GM12878 (cell line): ENCODE measurements around the gene TRAF2. TPM values are rescaled to one million over a fixed set of nuclear protein-coding genes. Genes with fewer than 3 reads are reported as not detected.

Source experiments
- BACH1 ChIP-seq: fragments of 450-650 bp; IDR thresholded peaks from 2 replicates; pipeline ENCODE4 v1.6.1; 2017; ENCODE audit warnings: mild to moderate bottlenecking, borderline replicate concordance
- CHD2 ChIP-seq: IDR thresholded peaks from 2 replicates; pipeline ENCODE4 v1.6.1; 2011; ENCODE audit warnings: low read depth, low read length, improper control_type of control experiment, borderline replicate concordance
- GATAD2B ChIP-seq: fragments of 450-650 bp; conservative IDR thresholded peaks from 2 replicates; pipeline ENCODE4 v1.6.1; 2017; ENCODE audit warnings: low read depth, mild to moderate bottlenecking, moderate library complexity
- IKZF1 ChIP-seq: fragments of 450-650 bp; conservative IDR thresholded peaks from 2 replicates; pipeline ENCODE4 v1.6.1; 2017; ENCODE audit warnings: antibody characterized with exemption, mild to moderate bottlenecking
- NFYB ChIP-seq: IDR thresholded peaks from 2 replicates; pipeline ENCODE4 v1.6.1; 2011; ENCODE audit warnings: low read depth, mild to moderate bottlenecking, low read length, improper control_type of control experiment, moderate library complexity; ENCODE audit not compliant: insufficient read depth
- RAD21 ChIP-seq: IDR thresholded peaks from 2 replicates; pipeline ENCODE4 v1.6.1; 2011; ENCODE audit warnings: mild to moderate bottlenecking, low read depth, low read length, moderate library complexity; ENCODE audit not compliant: insufficient read depth
- RELA ChIP-seq: fragments of 450-650 bp; IDR thresholded peaks from 2 replicates; pipeline ENCODE4 v1.8.0; 2014; ENCODE audit warnings: borderline replicate concordance; ENCODE audit not compliant: partially characterized antibody
- polyA plus RNA-seq, 11 experiments: library from polyadenylated mRNA; depleted of rRNA in 4 of 11; unstranded in 6 of 11; stranded (reverse) in 5 of 11; fragments of >200 nt; fragmentation: Nextera tagmentation in 4 of 11; fragmentation: Illumina TruSeq in 1 of 11; extraction: Ambion mirVana in 4 of 11; extraction: Trizol in 1 of 11; gene quantifications; 1 replicate in 1 of 11; 2 replicates in 10 of 11; pipeline versions ENCODE4 v1.2.1 to v1.2.3, GENCODE V29; 2011 to 2016; ENCODE audit warnings: inconsistent platforms in 2 of 11, missing spikeins in 2 of 11, low read depth in 1 of 11
- total RNA-seq, 4 experiments: library from RNA; depleted of rRNA in 3 of 4; stranded (reverse); fragments of >200 nt in 3 of 4; fragmentation: Illumina TruSeq in 1 of 4; extraction: Trizol in 1 of 4; gene quantifications; 2 replicates each; pipeline versions ENCODE4 v1.2.1 to v1.2.3, GENCODE V29; 2013 to 2021
- TF ChIP-seq, protein P1 (sequence below): IDR thresholded peaks from 2 replicates; pipeline ENCODE4 v1.6.1; 2012; ENCODE audit warnings: improper control_type of control experiment, low read depth, low read length; ENCODE audit not compliant: insufficient replicate concordance
- TF ChIP-seq, protein P2 (sequence below): fragments of 450-650 bp; conservative IDR thresholded peaks from 2 replicates; pipeline ENCODE4 v1.6.1; 2017; ENCODE audit warnings: mild to moderate bottlenecking, moderate library complexity
- TF ChIP-seq, protein P3 (sequence below): IDR thresholded peaks from 2 replicates; pipeline ENCODE4 v1.6.1; 2011; ENCODE audit warnings: borderline replicate concordance, low read depth, mild to moderate bottlenecking, moderate library complexity, mixed read lengths, low read length; ENCODE audit not compliant: insufficient read depth; ENCODE audit errors: extremely low read length

The TRAF2 gene
- total and polyA plus RNA-seq, 10 of the 15 experiments (the other 5 are each of a cell fraction or from before 2014, with no cell fraction given): 0.34 to 39.5 (median 18.7) TPM

DNA sequence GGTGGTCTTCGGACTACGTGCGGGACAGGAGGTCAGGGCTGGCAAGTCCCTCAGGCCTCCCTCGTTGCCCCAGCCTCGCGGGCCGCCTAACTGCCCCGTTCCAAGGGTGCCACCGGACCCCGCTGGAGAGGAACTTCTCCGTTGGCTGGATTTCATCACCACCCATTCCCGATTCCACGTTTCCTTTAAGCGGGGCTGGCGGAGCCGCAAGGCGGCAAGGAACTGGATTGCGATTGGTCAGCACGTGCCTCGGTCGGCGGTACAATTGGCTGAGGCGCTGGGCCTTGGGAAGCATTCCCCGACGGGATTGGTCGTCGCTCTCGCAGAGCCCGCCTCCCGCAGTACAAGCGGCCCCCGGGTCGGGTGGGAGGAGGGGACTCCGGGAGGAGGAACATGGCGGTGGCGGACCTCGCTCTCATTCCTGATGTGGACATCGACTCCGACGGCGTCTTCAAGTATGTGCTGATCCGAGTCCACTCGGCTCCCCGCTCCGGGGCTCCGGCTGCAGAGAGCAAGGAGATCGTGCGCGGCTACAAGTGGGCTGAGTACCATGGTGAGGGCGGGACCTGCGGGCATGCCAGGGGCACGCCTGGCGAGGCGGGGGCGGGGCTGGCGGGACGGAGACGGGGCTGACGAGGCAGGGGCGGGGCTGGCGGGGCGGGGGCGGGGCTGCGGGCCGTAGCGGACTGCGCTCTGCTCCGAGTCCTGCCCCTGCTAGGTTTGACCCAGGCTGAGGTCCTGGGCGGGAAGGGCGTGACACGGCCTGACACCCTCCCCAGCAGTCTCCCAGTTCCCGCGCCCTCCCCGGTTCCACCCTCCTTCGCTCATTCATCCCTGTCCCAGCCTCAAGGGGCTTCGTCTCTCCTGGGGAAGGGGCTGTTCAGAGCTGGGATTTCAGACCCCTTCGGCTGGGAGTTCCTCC, 37.0 kb upstream of the TRAF2 start, which contains the start of gene PHPT1 (continued):
- TF ChIP-seq, protein P1, sequence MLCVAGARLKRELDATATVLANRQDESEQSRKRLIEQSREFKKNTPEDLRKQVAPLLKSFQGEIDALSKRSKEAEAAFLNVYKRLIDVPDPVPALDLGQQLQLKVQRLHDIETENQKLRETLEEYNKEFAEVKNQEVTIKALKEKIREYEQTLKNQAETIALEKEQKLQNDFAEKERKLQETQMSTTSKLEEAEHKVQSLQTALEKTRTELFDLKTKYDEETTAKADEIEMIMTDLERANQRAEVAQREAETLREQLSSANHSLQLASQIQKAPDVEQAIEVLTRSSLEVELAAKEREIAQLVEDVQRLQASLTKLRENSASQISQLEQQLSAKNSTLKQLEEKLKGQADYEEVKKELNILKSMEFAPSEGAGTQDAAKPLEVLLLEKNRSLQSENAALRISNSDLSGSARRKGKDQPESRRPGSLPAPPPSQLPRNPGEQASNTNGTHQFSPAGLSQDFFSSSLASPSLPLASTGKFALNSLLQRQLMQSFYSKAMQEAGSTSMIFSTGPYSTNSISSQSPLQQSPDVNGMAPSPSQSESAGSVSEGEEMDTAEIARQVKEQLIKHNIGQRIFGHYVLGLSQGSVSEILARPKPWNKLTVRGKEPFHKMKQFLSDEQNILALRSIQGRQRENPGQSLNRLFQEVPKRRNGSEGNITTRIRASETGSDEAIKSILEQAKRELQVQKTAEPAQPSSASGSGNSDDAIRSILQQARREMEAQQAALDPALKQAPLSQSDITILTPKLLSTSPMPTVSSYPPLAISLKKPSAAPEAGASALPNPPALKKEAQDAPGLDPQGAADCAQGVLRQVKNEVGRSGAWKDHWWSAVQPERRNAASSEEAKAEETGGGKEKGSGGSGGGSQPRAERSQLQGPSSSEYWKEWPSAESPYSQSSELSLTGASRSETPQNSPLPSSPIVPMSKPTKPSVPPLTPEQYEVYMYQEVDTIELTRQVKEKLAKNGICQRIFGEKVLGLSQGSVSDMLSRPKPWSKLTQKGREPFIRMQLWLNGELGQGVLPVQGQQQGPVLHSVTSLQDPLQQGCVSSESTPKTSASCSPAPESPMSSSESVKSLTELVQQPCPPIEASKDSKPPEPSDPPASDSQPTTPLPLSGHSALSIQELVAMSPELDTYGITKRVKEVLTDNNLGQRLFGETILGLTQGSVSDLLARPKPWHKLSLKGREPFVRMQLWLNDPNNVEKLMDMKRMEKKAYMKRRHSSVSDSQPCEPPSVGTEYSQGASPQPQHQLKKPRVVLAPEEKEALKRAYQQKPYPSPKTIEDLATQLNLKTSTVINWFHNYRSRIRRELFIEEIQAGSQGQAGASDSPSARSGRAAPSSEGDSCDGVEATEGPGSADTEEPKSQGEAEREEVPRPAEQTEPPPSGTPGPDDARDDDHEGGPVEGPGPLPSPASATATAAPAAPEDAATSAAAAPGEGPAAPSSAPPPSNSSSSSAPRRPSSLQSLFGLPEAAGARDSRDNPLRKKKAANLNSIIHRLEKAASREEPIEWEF: no peak
- TF ChIP-seq RELA (no peak), CHD2 (peak; percentile 96), BACH1 (peak; percentile 82; the same call in 1 of the 2 replicates), GATAD2B (peak; percentile 15; the same call in 1 of the 2 replicates), RAD21 (no peak), IKZF1 (peak; percentile 85), NFYB (peak; percentile 96)
- TF ChIP-seq, protein P2, sequence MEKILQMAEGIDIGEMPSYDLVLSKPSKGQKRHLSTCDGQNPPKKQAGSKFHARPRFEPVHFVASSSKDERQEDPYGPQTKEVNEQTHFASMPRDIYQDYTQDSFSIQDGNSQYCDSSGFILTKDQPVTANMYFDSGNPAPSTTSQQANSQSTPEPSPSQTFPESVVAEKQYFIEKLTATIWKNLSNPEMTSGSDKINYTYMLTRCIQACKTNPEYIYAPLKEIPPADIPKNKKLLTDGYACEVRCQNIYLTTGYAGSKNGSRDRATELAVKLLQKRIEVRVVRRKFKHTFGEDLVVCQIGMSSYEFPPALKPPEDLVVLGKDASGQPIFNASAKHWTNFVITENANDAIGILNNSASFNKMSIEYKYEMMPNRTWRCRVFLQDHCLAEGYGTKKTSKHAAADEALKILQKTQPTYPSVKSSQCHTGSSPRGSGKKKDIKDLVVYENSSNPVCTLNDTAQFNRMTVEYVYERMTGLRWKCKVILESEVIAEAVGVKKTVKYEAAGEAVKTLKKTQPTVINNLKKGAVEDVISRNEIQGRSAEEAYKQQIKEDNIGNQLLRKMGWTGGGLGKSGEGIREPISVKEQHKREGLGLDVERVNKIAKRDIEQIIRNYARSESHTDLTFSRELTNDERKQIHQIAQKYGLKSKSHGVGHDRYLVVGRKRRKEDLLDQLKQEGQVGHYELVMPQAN: peak; percentile 71
- TF ChIP-seq, protein P3, sequence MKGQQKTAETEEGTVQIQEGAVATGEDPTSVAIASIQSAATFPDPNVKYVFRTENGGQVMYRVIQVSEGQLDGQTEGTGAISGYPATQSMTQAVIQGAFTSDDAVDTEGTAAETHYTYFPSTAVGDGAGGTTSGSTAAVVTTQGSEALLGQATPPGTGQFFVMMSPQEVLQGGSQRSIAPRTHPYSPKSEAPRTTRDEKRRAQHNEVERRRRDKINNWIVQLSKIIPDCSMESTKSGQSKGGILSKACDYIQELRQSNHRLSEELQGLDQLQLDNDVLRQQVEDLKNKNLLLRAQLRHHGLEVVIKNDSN: peak; percentile 70
